NK-92 treated with Interleukin-12 subunit alpha and Interleukin-12 subunit beta, amount 100 ng/mL, for 24 hours (cell line): Measurements from ENCODE around the gene PTPRN2.
"Not testable (repeated sequence)": the region's sequence is repeated elsewhere in the genome, so short reads cannot be mapped to it uniquely, and the experiment has no call there.

Source experiments
- DNase-seq: peaks from one replicate; lab custom pipeline; 2025; lab: John Stamatoyannopoulos, UW

The PTPRN2 gene

GRCh38 chr7:157676001-157676400, 911.6 kb downstream of the PTPRN2 start:
- no peak for DNase-seq

- DNase-seq: no peak
These were observed 912.1 kb downstream of the PTPRN2 start for GRCh38 chr7:157675427-157675927.

- no peak for DNase-seq
These were observed 912.8 kb downstream of the PTPRN2 start for GRCh38 chr7:157674715-157675426.

DNA sequence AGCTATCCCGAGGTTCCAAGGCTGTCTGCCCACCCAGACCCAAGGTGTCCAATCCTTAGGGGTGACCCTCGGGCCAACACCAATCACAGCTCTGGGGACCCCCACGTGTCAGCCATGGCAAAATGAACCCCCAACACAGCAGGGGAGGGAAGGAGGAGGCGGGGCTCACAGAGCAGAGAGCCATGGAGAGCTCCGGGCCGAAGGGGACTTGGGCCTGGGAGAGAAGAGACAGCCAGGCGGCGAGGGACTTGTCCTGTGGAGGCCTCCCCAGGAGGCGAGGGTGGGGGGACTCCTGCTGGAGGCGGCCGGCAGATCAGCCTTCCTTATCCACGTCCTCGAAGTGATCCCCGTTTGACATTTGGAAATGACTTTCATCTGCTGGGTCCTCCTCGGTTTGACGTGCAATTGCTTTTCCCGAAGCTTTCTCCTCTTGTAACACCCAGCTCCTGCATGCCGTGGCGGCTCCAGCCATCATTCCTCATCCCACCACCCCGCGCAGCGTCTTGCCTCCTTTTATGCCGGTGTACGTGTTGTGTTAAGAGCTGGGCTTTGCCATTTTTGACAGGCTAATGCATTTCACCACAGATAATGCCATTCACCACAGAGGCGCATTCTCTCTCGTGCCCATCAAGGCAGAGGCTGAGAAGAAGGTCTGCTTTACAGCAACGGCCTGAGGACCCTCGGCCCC, 913.5 kb downstream of the PTPRN2 start:
- DNase-seq: no peak

DNA sequence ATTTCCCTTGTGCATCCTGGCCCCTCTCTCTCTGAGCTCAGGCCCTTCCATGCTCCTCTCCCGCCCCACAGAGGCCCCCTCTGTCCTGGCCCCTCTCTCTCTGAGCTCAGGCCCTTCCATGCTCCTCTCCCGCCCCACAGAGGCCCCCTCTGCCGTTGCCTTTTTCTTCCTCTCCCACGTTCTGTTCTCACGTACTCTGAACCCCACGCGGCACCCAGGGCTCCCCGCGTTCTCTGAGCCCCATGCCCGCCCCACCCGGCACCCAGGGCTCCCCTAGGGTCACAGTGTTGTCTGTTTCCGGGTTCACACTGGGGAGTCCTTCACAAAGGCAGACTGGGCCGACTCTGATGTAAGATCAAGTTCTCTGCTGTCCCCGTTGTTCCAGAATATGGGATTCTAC, 914.0 kb downstream of the PTPRN2 start:
- DNase-seq: no peak

GRCh38 chr7:157671358-157672255, 916.0 kb downstream of the PTPRN2 start:
- DNase-seq: no peak

DNA sequence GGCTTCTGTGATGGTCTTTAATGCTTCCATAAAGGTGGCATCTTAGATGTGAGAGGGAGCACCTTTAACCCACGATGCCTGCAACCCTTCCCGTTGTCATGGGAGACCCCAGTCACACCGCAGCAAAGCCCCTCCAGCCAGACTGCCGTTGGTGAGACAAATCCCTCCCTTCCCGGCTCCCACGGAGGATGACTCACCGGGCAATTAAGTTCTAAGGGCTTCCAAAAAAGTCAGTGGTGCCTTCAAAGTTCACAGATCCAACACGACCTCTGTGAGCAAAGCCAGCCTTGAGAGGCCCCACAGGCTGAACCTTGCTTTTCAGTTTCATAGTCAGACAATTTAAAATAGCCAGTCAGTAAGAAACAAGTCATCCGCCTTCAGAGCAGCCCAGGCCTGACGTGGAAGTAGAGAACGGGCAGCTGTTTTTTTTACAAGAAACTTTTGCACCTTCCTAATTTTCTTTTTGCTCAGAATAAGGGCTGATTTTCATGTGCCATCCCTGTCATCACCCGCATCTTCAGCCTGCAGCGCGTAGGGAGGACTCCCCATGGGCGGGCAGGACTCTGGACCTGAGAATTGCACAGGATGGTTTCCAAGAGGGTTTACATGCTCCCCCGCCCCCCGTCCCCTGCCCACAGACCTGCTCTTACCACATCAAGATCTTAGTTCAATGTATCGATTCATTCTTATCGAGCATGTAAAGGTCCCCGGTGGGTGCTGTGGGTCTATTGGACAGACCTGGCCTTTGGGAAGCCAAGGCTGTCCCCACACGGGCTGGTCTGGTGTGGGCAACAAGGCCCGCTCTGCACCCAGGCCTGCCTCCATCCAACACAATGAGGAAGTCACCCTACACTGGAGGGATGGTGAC, 916.9 kb downstream of the PTPRN2 start:
- DNase-seq: no peak

- DNase-seq: no peak
These were observed 917.8 kb downstream of the PTPRN2 start for GRCh38 chr7:157669768-157670351.

DNA sequence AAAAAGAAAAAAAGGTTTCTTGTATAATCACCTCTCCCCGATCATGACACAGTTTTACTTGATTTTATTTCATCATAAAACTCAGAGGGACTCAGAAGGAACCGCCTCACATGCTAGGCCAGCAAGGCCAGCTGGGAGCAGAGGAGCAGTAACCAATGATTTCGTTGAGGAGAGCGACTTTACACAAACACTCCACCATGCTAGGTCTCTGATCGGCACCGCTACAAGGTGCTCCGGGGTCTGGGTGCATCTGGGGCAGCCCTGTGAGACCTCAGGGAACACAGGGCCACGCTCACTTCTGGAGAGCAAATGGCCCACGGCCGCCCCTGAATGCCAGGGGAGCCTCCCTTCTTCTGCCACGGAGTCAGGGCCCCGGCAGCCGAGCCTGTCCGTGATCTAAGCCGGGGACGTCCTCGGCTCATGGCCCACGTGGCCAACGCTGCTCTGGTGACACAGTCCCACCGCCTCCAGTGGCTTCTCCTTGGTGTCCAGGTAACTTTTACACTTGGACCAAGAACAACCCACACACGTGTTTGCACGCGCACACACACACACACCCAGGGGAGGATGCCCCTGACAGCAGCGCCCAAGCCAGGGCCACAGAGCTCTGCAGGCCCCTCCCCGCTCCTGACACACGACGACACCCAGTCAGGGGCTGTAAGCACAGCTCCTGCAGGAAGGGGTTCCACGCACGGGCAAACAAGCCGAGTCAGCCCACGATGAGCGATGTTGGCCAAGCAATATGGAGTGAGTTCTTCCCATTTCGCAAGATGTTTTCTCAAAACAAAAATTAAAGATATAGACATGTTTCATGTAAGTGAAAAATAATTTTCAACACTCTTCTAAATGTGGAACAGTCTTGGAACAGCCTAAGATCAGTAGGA, 918.5 kb downstream of the PTPRN2 start:
- DNase-seq: no peak

DNA sequence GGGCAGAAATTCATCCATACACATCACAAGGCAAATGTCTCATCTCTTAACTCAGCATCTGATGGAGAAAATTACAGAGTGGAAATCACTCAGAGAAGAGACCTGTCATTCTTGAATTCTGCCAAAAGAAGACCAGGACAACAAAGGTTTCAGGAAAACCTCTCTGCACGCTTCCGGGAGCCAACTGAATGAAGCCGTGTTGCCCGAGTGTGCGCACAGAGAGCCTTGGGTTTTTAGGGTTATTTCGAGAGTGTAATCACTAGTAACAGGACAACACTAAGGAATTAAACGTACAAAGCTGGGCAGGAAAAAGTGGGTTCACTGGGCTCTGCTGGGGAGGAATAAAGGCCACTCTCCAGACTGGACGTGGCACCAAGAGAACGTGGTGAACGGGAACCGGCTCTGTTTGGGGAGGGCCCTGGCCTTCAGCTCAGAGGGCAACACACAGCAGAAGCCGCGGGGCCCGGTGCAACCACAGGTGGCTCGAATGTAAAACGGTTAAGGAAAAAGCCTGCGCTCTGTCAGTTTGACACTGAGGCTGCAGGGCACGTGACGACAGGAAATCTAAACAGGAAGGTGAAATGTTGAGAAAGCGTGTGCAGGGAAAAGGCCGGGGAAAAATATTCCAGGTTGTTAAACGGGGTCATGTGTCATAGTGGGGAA, 919.3 kb downstream of the PTPRN2 start:
- no peak for DNase-seq

- DNase-seq: no peak
These were observed 919.9 kb downstream of the PTPRN2 start for GRCh38 chr7:157667731-157668130.

- DNase-seq: no peak
These were observed 920.4 kb downstream of the PTPRN2 start for GRCh38 chr7:157667261-157667660.

DNA sequence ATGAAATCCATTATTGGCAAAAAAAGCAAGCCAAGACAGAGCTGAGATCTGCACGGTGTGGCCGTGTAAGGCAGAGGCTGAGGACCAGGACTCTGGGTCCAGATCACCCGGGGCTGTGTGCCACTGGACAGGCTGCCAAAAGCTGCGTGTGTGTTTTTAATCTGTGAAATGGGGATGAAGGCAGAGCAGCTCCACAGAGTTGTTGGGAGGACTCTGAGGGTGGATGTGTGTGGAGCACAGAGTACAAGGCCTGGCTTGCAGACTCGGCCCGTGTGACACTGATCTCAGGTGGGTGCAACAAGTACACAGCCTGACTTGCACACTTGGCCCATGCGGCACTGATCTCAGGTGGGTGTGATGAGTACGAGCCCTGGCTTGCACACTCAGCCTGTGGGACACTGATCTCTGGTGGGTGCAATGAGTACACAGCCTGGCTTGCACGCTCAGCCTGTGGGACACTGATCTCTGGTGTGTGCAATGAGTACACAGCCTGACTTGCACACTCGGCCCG, 921.0 kb downstream of the PTPRN2 start:
- DNase-seq: no peak

- DNase-seq: not testable (repeated sequence)
These were observed 922.0 kb downstream of the PTPRN2 start for GRCh38 chr7:157665634-157665988.

DNA sequence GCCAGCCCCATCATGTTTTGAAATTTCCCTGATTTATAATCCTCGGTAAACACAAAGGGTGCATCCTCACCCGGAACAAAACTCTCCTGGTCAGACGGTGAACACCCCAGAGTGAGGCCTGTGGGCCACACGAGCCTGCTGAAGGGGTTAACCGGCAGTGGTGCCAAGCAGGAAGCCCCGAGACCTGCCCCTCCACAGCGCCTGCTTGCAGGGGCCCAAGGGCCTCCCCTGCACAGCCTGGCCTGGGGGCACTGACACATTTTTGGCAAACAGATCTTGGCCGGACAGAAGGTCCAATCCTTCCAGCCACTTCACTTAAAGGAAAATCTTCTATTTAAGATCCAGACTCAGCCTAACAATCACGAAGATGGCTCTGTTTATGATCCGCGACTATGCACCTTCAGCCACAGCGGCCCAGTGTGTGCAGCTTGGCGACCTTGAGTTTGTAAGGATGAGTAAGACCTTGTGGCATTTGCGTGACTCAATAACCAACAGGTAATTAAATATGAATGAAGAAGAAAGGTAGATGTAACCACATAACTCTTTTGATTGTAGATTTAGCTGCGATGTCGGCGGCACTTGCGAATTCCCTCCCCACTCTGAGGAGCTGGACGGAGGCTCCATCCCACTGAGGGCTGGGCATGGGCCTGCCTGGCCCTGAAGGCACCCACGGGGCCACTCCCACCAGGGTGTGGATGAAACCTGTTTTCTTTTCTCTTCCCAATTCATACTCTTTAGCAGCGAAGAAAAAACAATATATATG, 922.6 kb downstream of the PTPRN2 start:
- DNase-seq: no peak

- no peak for DNase-seq
These were observed 923.6 kb downstream of the PTPRN2 start for GRCh38 chr7:157664034-157664433.

DNA sequence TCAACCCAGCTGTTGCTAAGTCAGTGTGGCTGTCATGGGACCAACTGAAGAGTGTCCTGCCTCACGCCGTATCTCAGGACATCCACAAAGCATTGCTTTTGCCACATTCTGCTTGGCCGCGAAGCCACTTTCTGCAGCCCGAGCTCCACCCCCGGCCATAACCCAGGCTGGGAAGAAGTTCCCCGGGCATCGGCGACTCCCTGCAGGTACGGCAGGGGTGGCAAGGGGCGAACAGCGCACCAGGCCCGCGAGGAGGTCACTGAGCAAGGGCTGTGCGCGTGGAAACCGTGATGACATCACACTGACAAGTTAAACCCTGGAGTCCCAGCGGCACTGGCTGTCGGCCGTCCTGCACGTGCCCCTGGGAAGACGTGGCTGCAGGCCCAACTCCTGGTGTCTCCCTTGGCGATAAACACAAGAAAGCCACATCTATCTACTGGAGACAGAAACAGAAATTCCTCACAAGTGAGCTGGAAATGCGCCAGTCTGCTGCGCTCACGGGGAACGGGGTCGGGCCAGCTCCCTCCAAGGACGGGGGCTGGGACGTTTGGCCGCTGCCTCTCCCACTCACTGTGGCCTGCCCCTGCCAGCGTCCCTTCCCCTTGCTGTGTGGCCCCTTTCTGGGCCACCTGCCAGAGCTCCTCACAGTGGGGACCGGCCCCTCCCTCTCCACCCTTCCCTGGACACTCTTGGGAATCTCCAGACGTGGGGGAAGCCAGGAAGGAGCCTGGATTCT, 924.5 kb downstream of the PTPRN2 start:
- no peak for DNase-seq
